HCT116 (cell line): ENCODE results near the gene NFIC. TPM values are rescaled to one million over a fixed set of nuclear protein-coding genes. Genes with fewer than 3 reads are reported as not detected.

Source experiments
- ATAC-seq: fragments of 200-7000 bp; cut with Tn5 transposase; 2 replicates; pipeline ENCODE4 v1.9.1; 2020; ENCODE audit warnings: mild to moderate bottlenecking, moderate library complexity
- BruUV-seq: library from RNA; stranded (reverse); fragments of 400-500 nt; replicated peaks from 2 replicates; lab custom pipeline; 2021; lab: Mats Ljungman, UMichigan
- CTCF ChIA-PET: fragments of 300-600 bp; sonication (Branson Sonifier 250); formaldehyde crosslinking; loops from one replicate; lab custom pipeline; 2021; ENCODE audit warnings: antibody characterized with exemption; lab: Charles Lee
- POLR2A ChIA-PET: fragments of 300-600, 350-600 bp; sonication (Branson Sonifier 250); formaldehyde crosslinking; loops from one replicate; lab custom pipeline; 2021; ENCODE audit warnings: antibody characterized with exemption; lab: Charles Lee
- RAD21 ChIA-PET, 2 experiments: fragments of 300-600 bp; sonication (Branson Sonifier 250); formaldehyde crosslinking; loops; one replicate each; lab custom pipeline; 2023; ENCODE audit warnings: low total read pairs in 2 of 2; ENCODE audit not compliant: uncharacterized antibody in 2 of 2, unreplicated experiment in 2 of 2, low non-redundant PET in 1 of 2; lab: Charles Lee
- DNase-seq: peaks from one replicate; pipeline ENCODE4 v3.0.0-alpha.2; 2010; ENCODE audit warnings: low read depth, low spot score
- H2AFZ ChIP-seq: fragments of 200-600 bp; shearing (Covaris generic), sonication (generic); 2 replicates; pipeline ENCODE4 v1.6.1; 2017; ENCODE audit warnings: low read depth, mixed run types, mixed read lengths, antibody characterized with exemption, low read length; ENCODE audit not compliant: poor library complexity, severe bottlenecking
- H3K27ac ChIP-seq: 2 replicates; pipeline ENCODE4 v1.5.1; 2012; ENCODE audit warnings: low read depth, low read length
- H3K27me3 ChIP-seq: fragments of 200-600 bp; sonication (generic); 2 replicates; pipeline ENCODE4 v1.6.1; 2016; ENCODE audit warnings: mixed run types, low read length, mixed read lengths; ENCODE audit not compliant: insufficient read depth
- H3K36me3 ChIP-seq, 2 experiments: fragments of 200-500 bp in 1 of 2; fragments of 200-600 bp in 1 of 2; sonication (Bioruptor generic) in 1 of 2; sonication (generic) in 1 of 2; 2 replicates each; pipeline versions ENCODE4 v1.5.1 to v1.6.1; 2014 to 2016; ENCODE audit warnings: low read length in 2 of 2, inconsistent platforms in 1 of 2, mixed read lengths in 1 of 2, mixed run types in 1 of 2; ENCODE audit not compliant: insufficient read depth in 2 of 2, control insufficient read depth in 1 of 2
- H3K4me1 ChIP-seq, 2 experiments: fragments of 200-600 bp in 1 of 2; sonication (generic) in 1 of 2; 2 replicates each; pipeline versions ENCODE4 v1.5.1 to v1.6.1; 2012 to 2017; ENCODE audit warnings: low read length in 2 of 2, inconsistent platforms in 1 of 2, mild to moderate bottlenecking in 1 of 2, mixed read lengths in 1 of 2, mixed run types in 1 of 2, moderate library complexity in 1 of 2; ENCODE audit not compliant: insufficient read depth in 2 of 2, control insufficient read depth in 1 of 2
- H3K4me2 ChIP-seq: fragments of 200-600 bp; sonication (generic); 2 replicates; pipeline ENCODE4 v1.6.1; 2017; ENCODE audit warnings: mixed run types, low read length, mixed read lengths
- H3K4me3 ChIP-seq, 2 experiments: fragments of 200-600 bp in 1 of 2; sonication (generic) in 1 of 2; replicated peaks in 1 of 2; 2 replicates each; pipeline ENCODE4 v1.5.1; 2011 to 2016; ENCODE audit warnings: low read length in 2 of 2, control low read depth in 1 of 2, low read depth in 1 of 2, mild to moderate bottlenecking in 1 of 2, mixed read lengths in 1 of 2, mixed run types in 1 of 2
- H3K79me2 ChIP-seq: fragments of 200-600 bp; sonication (generic); 2 replicates; pipeline ENCODE4 v1.6.1; 2017; ENCODE audit warnings: mild to moderate bottlenecking, mixed run types, low read length, moderate library complexity, mixed read lengths; ENCODE audit not compliant: insufficient read depth
- H3K9ac ChIP-seq: fragments of 200-600 bp; sonication (generic); 2 replicates; pipeline ENCODE4 v1.6.1; 2016; ENCODE audit warnings: low read length, mixed read lengths
- H3K9me2 ChIP-seq: fragments of 200-600 bp; sonication (generic), shearing (Covaris generic); 2 replicates; pipeline ENCODE4 v1.6.1; 2017; ENCODE audit warnings: mixed run types, mild to moderate bottlenecking, moderate library complexity; ENCODE audit not compliant: insufficient read depth
- H3K9me3 ChIP-seq, 2 experiments: fragments of 200-500 bp in 1 of 2; fragments of 200-600 bp in 1 of 2; sonication (Bioruptor generic) in 1 of 2; sonication (generic) in 1 of 2; 2 replicates each; pipeline ENCODE4 v1.6.1; 2014 to 2017; ENCODE audit warnings: low read length in 2 of 2, mixed read lengths in 2 of 2, inconsistent platforms in 1 of 2, low read depth in 1 of 2, mild to moderate bottlenecking in 1 of 2, mixed run types in 1 of 2, moderate library complexity in 1 of 2; ENCODE audit not compliant: control insufficient read depth in 1 of 2, insufficient read depth in 1 of 2
- H4K20me1 ChIP-seq: fragments of 200-600 bp; sonication (generic), shearing (Covaris generic); 2 replicates; pipeline ENCODE4 v1.6.1; 2017; ENCODE audit warnings: mixed run types, mild to moderate bottlenecking, moderate library complexity; ENCODE audit not compliant: insufficient read depth
- ATF3 ChIP-seq: IDR thresholded peaks from 2 replicates; pipeline ENCODE4 v1.6.1; 2012
- CTCF ChIP-seq, 3 experiments: fragments of 200-600 bp in 1 of 3; sonication (generic) in 1 of 3; IDR thresholded peaks in 2 of 3; conservative IDR thresholded peaks in 1 of 3; 2 replicates each; pipeline ENCODE4 v1.5.1; 2012 to 2017; ENCODE audit warnings: low read depth in 2 of 3, low read length in 2 of 3, antibody characterized with exemption in 1 of 3, borderline replicate concordance in 1 of 3, control low read depth in 1 of 3, mild to moderate bottlenecking in 1 of 3, mixed read lengths in 1 of 3, mixed run types in 1 of 3, moderate library complexity in 1 of 3; ENCODE audit not compliant: insufficient read depth in 1 of 3
- EGR1 ChIP-seq: IDR thresholded peaks from 2 replicates; pipeline ENCODE4 v1.6.1; 2012; ENCODE audit warnings: low read depth
- POLR2A ChIP-seq: IDR thresholded peaks from 2 replicates; pipeline ENCODE4 v1.7.0; 2011; ENCODE audit warnings: borderline replicate concordance; ENCODE audit not compliant: insufficient read depth, insufficient read length; ENCODE audit errors: extremely low read depth
- REST ChIP-seq: IDR thresholded peaks from 2 replicates; pipeline ENCODE4 v1.6.1; 2012; ENCODE audit warnings: low read depth
- SP1 ChIP-seq: IDR thresholded peaks from 2 replicates; pipeline ENCODE4 v1.6.1; 2012; ENCODE audit warnings: low read depth
- SRF ChIP-seq: IDR thresholded peaks from 2 replicates; pipeline ENCODE4 v1.6.1; 2012; ENCODE audit warnings: low read depth
- TCF7L2 ChIP-seq: IDR thresholded peaks from 2 replicates; pipeline ENCODE4 v1.7.0; 2011; ENCODE audit warnings: borderline replicate concordance, inconsistent platforms; ENCODE audit not compliant: insufficient read depth, insufficient read length; ENCODE audit errors: extremely low read depth
- YY1 ChIP-seq: IDR thresholded peaks from 2 replicates; pipeline ENCODE4 v1.6.1; 2011; ENCODE audit warnings: low read length, low read depth, moderate library complexity, mild to moderate bottlenecking; ENCODE audit not compliant: insufficient replicate concordance; ENCODE audit errors: extremely low read depth
- ZBTB33 ChIP-seq: IDR thresholded peaks from 2 replicates; pipeline ENCODE4 v1.6.1; 2011; ENCODE audit warnings: mild to moderate bottlenecking, low read length, moderate library complexity; ENCODE audit not compliant: insufficient replicate concordance; ENCODE audit errors: extremely low read depth
- ZFX ChIP-seq: fragments of 450-650 bp; IDR thresholded peaks from 2 replicates; pipeline ENCODE4 v1.6.1; 2017
- ZNF274 ChIP-seq: fragments of 200-500 bp; sonication (Bioruptor generic); IDR thresholded peaks from 2 replicates; pipeline ENCODE4 v1.6.1; 2014; ENCODE audit warnings: mild to moderate bottlenecking, low read depth, low read length, inconsistent platforms
- intact Hi-C: fragments of 100-400 bp; cut with micrococcal nuclease; formaldehyde crosslinking; loops from 2 replicates; pipeline ENCODE4 v1.10.0; 2022
- total RNA-seq: library from RNA; stranded (reverse); gene quantifications from one replicate; pipeline ENCODE4 v1.2.1, GENCODE V29; 2021; ENCODE audit not compliant: unreplicated experiment

Gene NFIC
- total RNA-seq, 1 experiment from 2014 or later = 116 TPM

- no peak for TF ChIP-seq TCF7L2
- TF ChIP-seq ZBTB33 = no peak
- no peak for TF ChIP-seq ZFX
- no peak for TF ChIP-seq CTCF (IDR thresholded peaks at IDR 0.05 in 2 of 3, conservative IDR thresholded peaks at IDR 0.05 in 1 of 3; ENCODE audit: borderline replicate concordance in 1 of 3, insufficient read depth in 1 of 3, low read depth in 2 of 3, low read length in 2 of 3)
Observed at GRCh38 chr19:3479834-3480215, 113.4 kb downstream of the NFIC start (continued).

- no TSS peak for BruUV-seq
- Histone ChIP-seq H3K27ac (no peak within 1 kb of the TSS), H3K9me3 (no peaks in the 10 kb centered on the region), H3K4me1 (peaks cover 0 to 7% of the 10 kb centered on the region in 2 experiments; a peak in 2 of 4 replicates), H3K4me3 (no peak within 1 kb of the TSS), H3K4me2 (no peak within 1 kb of the TSS), H3K9ac (no peak within 1 kb of the TSS), H4K20me1 (no peaks in the 10 kb centered on the region), H3K9me2 (no peaks in the 10 kb centered on the region), H3K79me2 (no peaks in the 10 kb centered on the region), H2AFZ (no peak within 1 kb of the TSS), H3K36me3 (no peaks in the 10 kb centered on the region), H3K27me3 (no peaks in the 10 kb centered on the region)
- ChIA-PET CTCF (no interaction called here), POLR2A (no interaction called here), RAD21 (no interaction called here)
- ATAC-seq (no peak), DNase-seq (no peak)
- intact Hi-C loops = no loop called here
- TF ChIP-seq CTCF (IDR thresholded peaks at IDR 0.05 in 2 of 3, conservative IDR thresholded peaks at IDR 0.05 in 1 of 3; ENCODE audit: borderline replicate concordance in 1 of 3, insufficient read depth in 1 of 3, low read depth in 2 of 3, low read length in 2 of 3) (no peak), POLR2A (no peak), ATF3 (no peak), REST (no peak), YY1 (no peak), EGR1 (no peak), TCF7L2 (no peak), ZNF274 (no peak), SRF (no peak), SP1 (no peak)
Observed at GRCh38 chr19:3480383-3481091, 114.2 kb downstream of the NFIC start, which contains the start of gene SMIM24. Gene SMIM24 (minus strand): TSS chr19:3480525. CDS start chr19:3480463, 62 bp downstream.
